Breast epithelium (tissue), 4 donors: ENCODE results near the gene RND3. TPM values are rescaled to one million over a fixed set of nuclear protein-coding genes. Genes with fewer than 3 reads are reported as not detected.

Experiments
- DNase-seq, 2 donors: peaks; one replicate each; pipeline ENCODE4 v3.0.0-alpha.2; 2019; ENCODE audit warnings: low spot score in 2 of 2
- H3K27ac ChIP-seq, 2 donors: fragments of 200-600 bp; sonication (generic) in 1 of 2; one replicate each; pipeline ENCODE4 v1.5.1; 2016 to 2019; ENCODE audit warnings: mild to moderate bottlenecking in 1 of 2
- H3K27me3 ChIP-seq, 2 donors: fragments of 200-600 bp; sonication (generic) in 1 of 2; one replicate each; pipeline versions ENCODE4 v1.5.1 to v1.6.0; 2017 to 2019; ENCODE audit warnings: control low read depth in 1 of 2, mild to moderate bottlenecking in 1 of 2
- H3K36me3 ChIP-seq: fragments of 200-600 bp; one replicate; pipeline ENCODE4 v1.5.1; 2019
- H3K4me1 ChIP-seq, 2 donors: fragments of 200-600 bp; sonication (generic); one replicate each; pipeline ENCODE4 v1.5.1; 2016 to 2019; ENCODE audit warnings: control low read depth in 1 of 2
- H3K4me3 ChIP-seq, 3 donors: fragments of 200-600 bp; sonication (generic); 1 replicate in 2 of 3; 2 replicates in 1 of 3; pipeline ENCODE4 v1.5.1; 2016 to 2019; ENCODE audit warnings: mild to moderate bottlenecking in 3 of 3, moderate library complexity in 2 of 3
- H3K9me3 ChIP-seq, 2 donors: fragments of 200-600 bp; sonication (generic) in 1 of 2; one replicate each; pipeline ENCODE4 v1.5.1; 2016 to 2019; ENCODE audit warnings: control low read depth in 1 of 2
- CTCF ChIP-seq, 3 donors: fragments of 450-650 bp; IDR thresholded peaks; one replicate each; pipeline ENCODE4 v1.5.1; 2016 to 2017; ENCODE audit warnings: antibody characterized with exemption in 3 of 3, mild to moderate bottlenecking in 3 of 3, moderate library complexity in 3 of 3
- POLR2A ChIP-seq: fragments of 450-650 bp; IDR thresholded peaks from one replicate; pipeline ENCODE4 v1.6.1; 2016; ENCODE audit warnings: antibody characterized with exemption, mild to moderate bottlenecking, moderate library complexity
- POLR2AphosphoS5 ChIP-seq, 3 donors: sonication (generic); formaldehyde crosslinking; IDR thresholded peaks; one replicate each; pipeline ENCODE4 v1.6.1; 2017; ENCODE audit warnings: antibody characterized with exemption in 3 of 3
- intact Hi-C: fragments of 100-400 bp; cut with DNase I; formaldehyde crosslinking; loops from one replicate; pipeline ENCODE4 v1.15.1; 2023; ENCODE audit warnings: low total_unique reads
- total RNA-seq, 3 donors: library from RNA; depleted of rRNA; stranded (reverse); fragments of >200 nt; gene quantifications; one replicate each; pipeline ENCODE4 v1.1.0, GENCODE V29; 2016

The RND3 gene
- total RNA-seq, 3 donors from 2014 or later: 89.1 to 105 (median 98.0) TPM

- no peaks in the 10 kb centered on the region for H3K36me3 ChIP-seq
- H3K9me3 ChIP-seq: no peaks in the 10 kb centered on the region
- no peaks in the 10 kb centered on the region for H3K27me3 ChIP-seq
- H3K4me3 ChIP-seq: no peak overlapping the region
- no peak overlapping the region for H3K27ac ChIP-seq
- intact Hi-C loops: no loop called here
- DNase-seq: no peak
- TF ChIP-seq CTCF (IDR thresholded peaks at IDR 0.05): no peak
- H3K4me1 ChIP-seq: no peaks in the 10 kb centered on the region
Observed at GRCh38 chr2:150530168-150530567, 42.7 kb upstream of the RND3 start.

DNA sequence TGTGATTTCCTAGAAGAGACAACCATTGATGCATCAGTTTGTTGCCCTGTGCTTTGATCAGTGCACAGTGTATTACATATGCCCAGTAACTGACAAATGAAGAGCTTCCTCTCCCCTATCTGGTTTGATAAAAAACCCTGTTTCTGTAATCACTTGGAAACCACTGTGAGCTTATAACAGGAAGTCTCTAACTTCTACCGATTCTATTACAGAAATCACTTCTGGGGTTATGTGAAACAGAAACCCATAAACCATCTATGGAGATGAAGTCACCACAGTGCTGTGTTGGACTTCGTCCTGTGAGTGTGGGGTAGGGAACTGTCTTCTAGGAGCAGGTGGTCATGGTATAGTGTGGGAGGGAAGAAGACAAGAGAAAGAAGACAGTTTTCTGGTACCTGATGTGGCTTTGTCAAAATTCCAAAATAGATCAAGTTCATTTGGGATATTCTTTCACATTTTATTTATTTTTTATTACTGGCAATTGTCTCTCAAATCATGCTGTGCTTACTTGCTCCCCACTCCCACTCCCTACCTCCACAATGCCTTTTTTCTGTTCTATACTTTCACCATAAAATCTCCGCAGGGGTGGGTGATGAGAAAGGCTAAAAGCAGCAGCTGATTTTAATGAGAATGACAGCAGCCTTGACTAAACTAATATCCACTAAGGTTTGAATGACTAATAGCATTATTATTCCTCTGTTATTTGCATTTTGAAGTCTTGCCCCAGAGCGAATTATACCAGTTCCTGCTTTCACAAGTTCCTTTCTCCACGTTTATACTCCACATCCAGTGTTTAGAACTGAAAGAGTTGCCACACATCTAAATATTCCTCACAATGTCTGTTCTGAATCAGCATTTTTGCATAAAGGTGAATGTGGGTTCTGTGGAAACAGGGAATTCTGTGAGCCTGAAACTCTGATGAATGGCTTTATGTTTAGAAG lies 41.7 kb upstream of the RND3 start:
- TF ChIP-seq POLR2A (no peak), CTCF (IDR thresholded peaks at IDR 0.05) (no peak), POLR2AphosphoS5 (IDR thresholded peaks at IDR 0.05) (no peak)
- Histone ChIP-seq H3K36me3 (no peaks in the 10 kb centered on the region), H3K4me1 (no peaks in the 10 kb centered on the region), H3K9me3 (no peaks in the 10 kb centered on the region), H3K27me3 (no peaks in the 10 kb centered on the region), H3K4me3 (no peak overlapping the region), H3K27ac (peak overlapping the region in 1 of 2 donors; percentile 13)
- intact Hi-C loops: no loop called here
- DNase-seq: no peak

DNA sequence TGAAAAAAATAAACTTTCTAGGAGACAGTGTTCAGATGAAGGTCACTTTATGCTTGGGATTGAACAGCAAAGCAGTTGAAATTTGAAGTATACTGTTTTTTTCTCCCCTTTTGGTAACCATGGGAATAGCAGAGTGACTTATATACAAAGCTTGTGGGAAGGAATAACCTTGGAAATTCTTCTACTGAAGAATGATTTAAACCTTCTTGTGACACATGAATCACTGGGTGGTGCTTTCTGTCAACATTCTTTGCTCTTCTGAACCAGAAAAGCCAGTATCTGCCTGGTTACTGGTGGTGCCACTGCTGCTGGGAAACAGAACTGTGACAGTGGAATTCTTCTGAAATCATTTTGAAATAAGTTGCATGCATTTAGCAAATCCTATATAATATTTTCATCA lies 39.4 kb upstream of the RND3 start:
- intact Hi-C loops: no loop called here
- TF ChIP-seq POLR2AphosphoS5 (IDR thresholded peaks at IDR 0.05): no peak
- no peak for TF ChIP-seq POLR2A
- TF ChIP-seq CTCF (IDR thresholded peaks at IDR 0.05): no peak
- no peak overlapping the region for H3K27ac ChIP-seq

DNA sequence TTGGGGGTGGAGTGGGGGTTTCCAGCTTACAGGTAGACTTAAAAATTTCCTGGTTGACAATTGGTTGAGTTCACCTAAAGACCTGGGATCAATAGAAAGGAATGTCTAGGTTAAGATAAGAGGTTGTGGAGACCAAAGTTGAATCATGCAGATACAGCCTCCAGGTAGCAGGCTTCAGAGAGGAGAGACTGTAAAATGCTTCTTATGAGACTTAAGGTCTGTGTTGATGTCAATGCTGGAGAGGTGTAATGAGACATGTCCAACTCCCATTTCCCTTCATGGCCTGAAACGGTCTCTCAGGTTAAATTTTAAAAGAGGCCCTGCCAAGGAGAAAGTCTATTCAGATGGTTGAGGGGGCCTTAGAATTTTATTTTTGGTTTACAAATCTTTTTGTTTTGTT lies 38.5 kb upstream of the RND3 start:
- Histone ChIP-seq H3K27ac (no peak overlapping the region), H3K36me3 (no peaks in the 10 kb centered on the region), H3K4me1 (no peaks in the 10 kb centered on the region), H3K9me3 (peaks cover 0 to 4% of the 10 kb centered on the region in 2 donors), H3K27me3 (no peaks in the 10 kb centered on the region), H3K4me3 (no peak overlapping the region)
- no peak for DNase-seq
- intact Hi-C loops: no loop called here
- TF ChIP-seq POLR2A: no peak
- TF ChIP-seq CTCF (IDR thresholded peaks at IDR 0.05): no peak
- no peak for TF ChIP-seq POLR2AphosphoS5 (IDR thresholded peaks at IDR 0.05)

More for the DNA sequence above, 39.4 kb upstream of the RND3 start:
- Histone ChIP-seq H3K27me3 (no peaks in the 10 kb centered on the region), H3K4me1 (no peaks in the 10 kb centered on the region), H3K4me3 (no peak overlapping the region), H3K9me3 (peaks cover 0 to 4% of the 10 kb centered on the region in 2 donors), H3K36me3 (no peaks in the 10 kb centered on the region)
- DNase-seq: no peak

- intact Hi-C loops: no loop called here
- no peak overlapping the region for H3K27ac ChIP-seq
- DNase-seq: no peak
- no peaks in the 10 kb centered on the region for H3K4me1 ChIP-seq
- peaks cover 0 to 4% of the 10 kb centered on the region in 2 donors for H3K9me3 ChIP-seq
- TF ChIP-seq CTCF (IDR thresholded peaks at IDR 0.05): no peak
- no peak for TF ChIP-seq POLR2A
- H3K36me3 ChIP-seq: no peaks in the 10 kb centered on the region
- H3K27me3 ChIP-seq: no peaks in the 10 kb centered on the region
- no peak overlapping the region for H3K4me3 ChIP-seq
Observed at GRCh38 chr2:150522269-150522668, 34.8 kb upstream of the RND3 start.
